Tibial nerve (tissue), 4 donors: Measurements from ENCODE around the gene TMEM143.

Experiments used
- CTCF ChIP-seq, 5 experiments: fragments of 200-600 bp in 3 of 5; fragments of 450-650 bp in 2 of 5; sonication (generic) in 3 of 5; IDR thresholded peaks; one replicate each; pipeline ENCODE4 v1.5.1; 2016 to 2019; ENCODE audit warnings: antibody characterized with exemption in 5 of 5, mild to moderate bottlenecking in 3 of 5, moderate library complexity in 2 of 5
- EP300 ChIP-seq, 2 donors: sonication (generic); formaldehyde crosslinking; IDR thresholded peaks; one replicate each; pipeline ENCODE4 v1.6.1; 2017; ENCODE audit warnings: antibody characterized with exemption in 2 of 2, mild to moderate bottlenecking in 1 of 2
- POLR2A ChIP-seq, 2 donors: fragments of 450-650 bp; IDR thresholded peaks; one replicate each; pipeline ENCODE4 v1.6.1; 2017; ENCODE audit warnings: antibody characterized with exemption in 2 of 2, mild to moderate bottlenecking in 2 of 2, moderate library complexity in 2 of 2

GRCh38 chr19:48353677-48354076 is 10.1 kb downstream of the TMEM143 start:
- TF ChIP-seq CTCF (IDR thresholded peaks at IDR 0.05) (no peak), EP300 (IDR thresholded peaks at IDR 0.05) (no peak), POLR2A (IDR thresholded peaks at IDR 0.05) (no peak)
